ENCODE data around the gene ELP2.

DNA sequence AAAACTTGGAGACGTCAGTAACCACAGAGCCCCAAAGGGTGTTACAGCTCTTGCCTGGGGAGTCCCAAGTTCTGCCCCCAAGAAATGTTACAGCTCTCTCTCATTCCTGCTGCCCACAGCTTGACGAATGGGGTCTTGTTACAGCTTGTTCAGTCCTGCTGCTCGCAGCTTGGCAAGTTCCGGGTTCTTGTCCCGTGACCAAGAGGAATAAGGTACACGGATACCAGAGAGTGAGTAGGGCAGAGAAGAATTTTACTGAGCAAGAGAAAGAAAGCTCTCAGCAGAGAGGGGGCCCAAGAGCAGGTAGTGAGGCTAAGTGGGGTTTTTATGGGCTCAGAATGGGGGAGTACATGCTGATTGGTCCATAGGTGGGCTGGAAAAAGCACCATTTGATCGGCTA is 27.8 kb upstream of the ELP2 start:
- TF ChIP-seq, protein P1, sequence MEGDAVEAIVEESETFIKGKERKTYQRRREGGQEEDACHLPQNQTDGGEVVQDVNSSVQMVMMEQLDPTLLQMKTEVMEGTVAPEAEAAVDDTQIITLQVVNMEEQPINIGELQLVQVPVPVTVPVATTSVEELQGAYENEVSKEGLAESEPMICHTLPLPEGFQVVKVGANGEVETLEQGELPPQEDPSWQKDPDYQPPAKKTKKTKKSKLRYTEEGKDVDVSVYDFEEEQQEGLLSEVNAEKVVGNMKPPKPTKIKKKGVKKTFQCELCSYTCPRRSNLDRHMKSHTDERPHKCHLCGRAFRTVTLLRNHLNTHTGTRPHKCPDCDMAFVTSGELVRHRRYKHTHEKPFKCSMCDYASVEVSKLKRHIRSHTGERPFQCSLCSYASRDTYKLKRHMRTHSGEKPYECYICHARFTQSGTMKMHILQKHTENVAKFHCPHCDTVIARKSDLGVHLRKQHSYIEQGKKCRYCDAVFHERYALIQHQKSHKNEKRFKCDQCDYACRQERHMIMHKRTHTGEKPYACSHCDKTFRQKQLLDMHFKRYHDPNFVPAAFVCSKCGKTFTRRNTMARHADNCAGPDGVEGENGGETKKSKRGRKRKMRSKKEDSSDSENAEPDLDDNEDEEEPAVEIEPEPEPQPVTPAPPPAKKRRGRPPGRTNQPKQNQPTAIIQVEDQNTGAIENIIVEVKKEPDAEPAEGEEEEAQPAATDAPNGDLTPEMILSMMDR (IDR thresholded peaks at IDR 0.05), result no peak
- TF ChIP-seq POLR2A (IDR thresholded peaks at IDR 0.05), result no peak
- TF ChIP-seq POLR2AphosphoS5 (IDR thresholded peaks at IDR 0.05), result no peak
- TF ChIP-seq EP300 (IDR thresholded peaks at IDR 0.05; ENCODE audit: low read depth), result no peak
